Natural killer cell (primary cell): ENCODE data around the gene UBASH3B. TPM values are rescaled to one million over a fixed set of nuclear protein-coding genes. Genes with fewer than 3 reads are reported as not detected.

Experiments
- ATAC-seq, 3 donors: fragments of 150-1000 bp in 2 of 3; fragments of 200-7000 bp in 1 of 3; cut with Tn5 transposase; 1 replicate in 1 of 3; 2 replicates in 2 of 3; pipeline ENCODE4 v1.10.0; 2021; ENCODE audit warnings: mild to moderate bottlenecking in 2 of 3, moderate library complexity in 2 of 3
- DNase-seq, 2 donors: peaks; one replicate each; pipeline versions ENCODE4 v3.0.0 to v3.0.0-alpha.2; 2013 to 2021; ENCODE audit warnings: mixed read lengths in 1 of 2
- H3K27ac ChIP-seq: one replicate; pipeline ENCODE4 v1.5.1; 2013; ENCODE audit warnings: mild to moderate bottlenecking, low read length
- H3K27me3 ChIP-seq: one replicate; pipeline ENCODE4 v1.6.1; 2013; ENCODE audit warnings: low read length; ENCODE audit not compliant: control insufficient read depth, insufficient read depth
- H3K36me3 ChIP-seq: one replicate; pipeline ENCODE4 v1.6.1; 2013; ENCODE audit warnings: low read length; ENCODE audit not compliant: control insufficient read depth, insufficient read depth
- H3K4me1 ChIP-seq: one replicate; pipeline ENCODE4 v1.6.1; 2013; ENCODE audit warnings: low read length; ENCODE audit not compliant: control insufficient read depth, insufficient read depth
- H3K4me3 ChIP-seq: one replicate; pipeline ENCODE4 v1.5.1; 2013; ENCODE audit warnings: low read length
- H3K9me3 ChIP-seq: one replicate; pipeline ENCODE4 v1.6.1; 2013; ENCODE audit warnings: low read length; ENCODE audit not compliant: control insufficient read depth, insufficient read depth
- H3K27ac Mint-ChIP-seq, 2 donors: one replicate each; pipeline ENCODE4 v1.8.0; 2022; ENCODE audit warnings: mild to moderate bottlenecking in 2 of 2, mixed read lengths in 2 of 2, moderate library complexity in 1 of 2
- H3K27me3 Mint-ChIP-seq, 2 donors: one replicate each; pipeline ENCODE4 v1.8.0; 2022; ENCODE audit warnings: low read depth in 2 of 2, mixed read lengths in 2 of 2
- H3K36me3 Mint-ChIP-seq: one replicate; pipeline ENCODE4 v1.8.0; 2022; ENCODE audit warnings: mixed read lengths
- H3K4me1 Mint-ChIP-seq, 2 donors: one replicate each; pipeline ENCODE4 v1.8.0; 2022; ENCODE audit warnings: mixed read lengths in 2 of 2
- H3K4me3 Mint-ChIP-seq: one replicate; pipeline ENCODE4 v1.8.0; 2022; ENCODE audit warnings: mild to moderate bottlenecking, moderate library complexity, mixed read lengths
- H3K9me3 Mint-ChIP-seq, 2 donors: one replicate each; pipeline ENCODE4 v1.8.0; 2022; ENCODE audit warnings: mixed read lengths in 2 of 2
- CTCF ChIP-seq: fragments of 200-600 bp; IDR thresholded peaks from one replicate; pipeline ENCODE4 v1.8.0; 2022; ENCODE audit warnings: antibody characterized with exemption
- WGBS: methylation state at CpG from one replicate; pipeline ENCODE4 v1.1.7; 2013; ENCODE audit warnings: missing lambda C conversion rate; ENCODE audit not compliant: insufficient coverage; 5-methylcytosine and 5-hydroxymethylcytosine counted together
- intact Hi-C: fragments of 100-400 bp; cut with micrococcal nuclease; formaldehyde crosslinking; loops from one replicate; pipeline ENCODE4 v1.14.2; 2022
- total RNA-seq, 4 donors: library from RNA; stranded (reverse); fragments of 120-200 nt in 1 of 4; gene quantifications; one replicate each; pipeline versions ENCODE4 v1.2.3 to v1.2.4, GENCODE V29; 2013 to 2022

The UBASH3B gene
- total RNA-seq, 3 donors from 2014 or later (not counting 1 experiment from before 2014, with no cell fraction given): 28.7 to 33.9 (median 33.5) TPM

- peaks cover 33 to 36% of the 10 kb centered on the region in 2 donors for H3K4me1 Mint-ChIP-seq
- no peak for TF ChIP-seq CTCF
Observed at GRCh38 chr11:122807731-122808477, 152.4 kb downstream of the UBASH3B start.

GRCh38 chr11:122808478-122808869, 153.0 kb downstream of the UBASH3B start:
- no peak for DNase-seq

More at GRCh38 chr11:122807731-122808477, 152.4 kb downstream of the UBASH3B start:
- H3K4me1 ChIP-seq: peaks cover 14% of the 10 kb centered on the region
- peaks cover 14% of the 10 kb centered on the region for H3K36me3 ChIP-seq
- no peak overlapping the region for H3K27ac ChIP-seq
- ATAC-seq: no peak
- H3K27me3 ChIP-seq: no peaks in the 10 kb centered on the region
- H3K27ac Mint-ChIP-seq: peak overlapping the region; percentile 29 to 45
- peaks cover 9% of the 10 kb centered on the region for H3K36me3 Mint-ChIP-seq
- intact Hi-C loops: no loop called here
- H3K9me3 ChIP-seq: no peaks in the 10 kb centered on the region
- H3K4me3 ChIP-seq: no peak overlapping the region
- no peak for DNase-seq
- 91% methylated on average over 7 of the region's 8 CpGs for WGBS
- no peak overlapping the region for H3K4me3 Mint-ChIP-seq
- H3K27me3 Mint-ChIP-seq: no peaks in the 10 kb centered on the region
- H3K9me3 Mint-ChIP-seq: no peaks in the 10 kb centered on the region

GRCh38 chr11:122809866-122810265, 154.3 kb downstream of the UBASH3B start:
- 93% methylated on average over 3 of the region's 3 CpGs for WGBS
- Histone ChIP-seq H3K9me3 (no peaks in the 10 kb centered on the region), H3K4me3 (no peak overlapping the region), H3K27ac (no peak overlapping the region), H3K36me3 (peaks cover 14% of the 10 kb centered on the region), H3K4me1 (peaks cover 7% of the 10 kb centered on the region), H3K27me3 (no peaks in the 10 kb centered on the region)
- ATAC-seq: no peak
- Mint-ChIP-seq H3K27me3 (no peaks in the 10 kb centered on the region), H3K4me1 (peaks cover 30 to 32% of the 10 kb centered on the region in 2 donors), H3K36me3 (peaks cover 5% of the 10 kb centered on the region), H3K9me3 (no peaks in the 10 kb centered on the region), H3K4me3 (no peak overlapping the region), H3K27ac (no peak overlapping the region)
- DNase-seq: no peak
- intact Hi-C loops: loop anchor here (5.0 kb wide), 1 partner anchor 42 kb away; no protein-coding TSS in a partner anchor
- TF ChIP-seq CTCF: no peak

More at GRCh38 chr11:122808478-122808869, 153.0 kb downstream of the UBASH3B start:
- Histone ChIP-seq H3K4me3 (no peak overlapping the region), H3K9me3 (no peaks in the 10 kb centered on the region), H3K4me1 (peaks cover 9% of the 10 kb centered on the region), H3K36me3 (peaks cover 14% of the 10 kb centered on the region), H3K27me3 (no peaks in the 10 kb centered on the region), H3K27ac (no peak overlapping the region)
- H3K4me3 Mint-ChIP-seq: no peak overlapping the region
- peaks cover 27 to 31% of the 10 kb centered on the region in 2 donors for H3K4me1 Mint-ChIP-seq
- no peak for ATAC-seq
- intact Hi-C loops: no loop called here
- peak overlapping the region; percentile 29 to 45 for H3K27ac Mint-ChIP-seq
- H3K9me3 Mint-ChIP-seq: no peaks in the 10 kb centered on the region
- no peaks in the 10 kb centered on the region for H3K27me3 Mint-ChIP-seq
- H3K36me3 Mint-ChIP-seq: peaks cover 5% of the 10 kb centered on the region
- WGBS: 19% methylated on average over 1 of the region's 2 CpGs
- TF ChIP-seq CTCF: no peak
